Mesenchymal stem cell (in vitro differentiated cells and primary cell): ENCODE data around the gene BDKRB1.

ENCODE experiments used
- DNase-seq: peaks from one replicate; pipeline ENCODE4 v3.0.0-alpha.2; 2013
- H2AFZ ChIP-seq: one replicate; pipeline ENCODE4 v1.6.1; 2013; ENCODE audit warnings: low read depth, mild to moderate bottlenecking, control low read depth, inconsistent platforms, low read length, moderate library complexity
- H2AK5ac ChIP-seq: 2 replicates; pipeline ENCODE4 v1.6.1; 2013; ENCODE audit warnings: low read length, moderate library complexity, mild to moderate bottlenecking, inconsistent platforms; ENCODE audit not compliant: severe bottlenecking
- H2BK120ac ChIP-seq: one replicate; pipeline ENCODE4 v1.6.1; 2013; ENCODE audit warnings: low read depth, mild to moderate bottlenecking, inconsistent platforms, low read length, moderate library complexity
- H2BK12ac ChIP-seq, 2 experiments: one replicate each; pipeline ENCODE4 v1.6.1; 2013; ENCODE audit warnings: inconsistent platforms in 2 of 2, low read length in 2 of 2, mild to moderate bottlenecking in 2 of 2, moderate library complexity in 2 of 2, control low read depth in 1 of 2
- H2BK15ac ChIP-seq: one replicate; pipeline ENCODE4 v1.6.1; 2013; ENCODE audit warnings: mild to moderate bottlenecking, low read depth, inconsistent platforms; ENCODE audit not compliant: poor library complexity, severe bottlenecking
- H2BK5ac ChIP-seq: 2 replicates; pipeline ENCODE4 v1.6.1; 2013; ENCODE audit warnings: low read depth, mild to moderate bottlenecking, low read length, control low read depth, inconsistent platforms; ENCODE audit not compliant: poor library complexity, severe bottlenecking
- H3K14ac ChIP-seq, 2 experiments: one replicate each; pipeline ENCODE4 v1.6.1; 2013; ENCODE audit warnings: inconsistent platforms in 2 of 2, low read length in 2 of 2, control low read depth in 1 of 2, mild to moderate bottlenecking in 1 of 2, moderate library complexity in 1 of 2
- H3K18ac ChIP-seq, 2 experiments: one replicate each; pipeline ENCODE4 v1.6.1; 2013; ENCODE audit warnings: inconsistent platforms in 2 of 2, low read length in 2 of 2, control low read depth in 1 of 2, low read depth in 1 of 2, mild to moderate bottlenecking in 1 of 2
- H3K23ac ChIP-seq, 2 experiments: one replicate each; pipeline ENCODE4 v1.6.1; 2013; ENCODE audit warnings: inconsistent platforms in 2 of 2, low read length in 2 of 2, mild to moderate bottlenecking in 2 of 2, moderate library complexity in 2 of 2, control low read depth in 1 of 2
- H3K27ac ChIP-seq: 2 replicates; pipeline ENCODE4 v1.5.1; 2013; ENCODE audit warnings: mild to moderate bottlenecking, moderate library complexity, low read length, control low read depth, inconsistent platforms; ENCODE audit not compliant: poor library complexity, severe bottlenecking
- H3K27me3 ChIP-seq, 2 experiments: 2 replicates each; pipeline versions ENCODE4 v1.6.1 to v1.7.0; 2013; ENCODE audit warnings: low read length in 2 of 2, mild to moderate bottlenecking in 2 of 2, moderate library complexity in 2 of 2, control low read depth in 1 of 2, inconsistent platforms in 1 of 2; ENCODE audit not compliant: control insufficient read depth in 1 of 2, insufficient read depth in 1 of 2
- H3K36me3 ChIP-seq, 2 experiments: 2 replicates each; pipeline versions ENCODE4 v1.6.1 to v1.7.0; 2013; ENCODE audit warnings: low read length in 2 of 2, control low read depth in 1 of 2, inconsistent platforms in 1 of 2, low read depth in 1 of 2, mild to moderate bottlenecking in 1 of 2; ENCODE audit not compliant: insufficient read depth in 2 of 2, control insufficient read depth in 1 of 2
- H3K4ac ChIP-seq, 2 experiments: one replicate each; pipeline ENCODE4 v1.6.1; 2013; ENCODE audit warnings: inconsistent platforms in 2 of 2, low read length in 2 of 2, mild to moderate bottlenecking in 2 of 2, moderate library complexity in 2 of 2, control low read depth in 1 of 2, low read depth in 1 of 2
- H3K4me1 ChIP-seq: 2 replicates; pipeline ENCODE4 v1.6.1; 2013; ENCODE audit warnings: low read depth, low read length, control low read depth; ENCODE audit not compliant: control insufficient read depth, insufficient read depth
- H3K4me2 ChIP-seq: 2 replicates; pipeline ENCODE4 v1.6.1; 2013; ENCODE audit warnings: low read length, mild to moderate bottlenecking, inconsistent platforms; ENCODE audit not compliant: poor library complexity, severe bottlenecking
- H3K4me3 ChIP-seq, 2 experiments: 2 replicates each; pipeline versions ENCODE4 v1.5.1 to v1.7.0; 2013; ENCODE audit warnings: low read length in 2 of 2, mild to moderate bottlenecking in 2 of 2, control low read depth in 1 of 2, low read depth in 1 of 2; ENCODE audit not compliant: insufficient read depth in 1 of 2
- H3K79me1 ChIP-seq: replicated peaks from 2 replicates; pipeline ENCODE4 v1.6.1; 2013; ENCODE audit warnings: mild to moderate bottlenecking, control low read depth, low read length, inconsistent platforms; ENCODE audit not compliant: poor library complexity, severe bottlenecking
- H3K9ac ChIP-seq: 2 replicates; pipeline ENCODE4 v1.7.0; 2013; ENCODE audit warnings: mild to moderate bottlenecking, low read length, moderate library complexity
- H3K9me3 ChIP-seq: 2 replicates; pipeline ENCODE4 v1.7.0; 2013; ENCODE audit warnings: mild to moderate bottlenecking, low read length; ENCODE audit not compliant: control insufficient read depth
- H4K8ac ChIP-seq: one replicate; pipeline ENCODE4 v1.6.1; 2013; ENCODE audit warnings: inconsistent platforms, mild to moderate bottlenecking, low read length, moderate library complexity
- H4K91ac ChIP-seq: one replicate; pipeline ENCODE4 v1.6.1; 2013; ENCODE audit warnings: mild to moderate bottlenecking, low read length, inconsistent platforms
- WGBS: methylation state at CpG from one replicate; pipeline ENCODE4 v1.1.7; 2013; ENCODE audit warnings: mixed read lengths; 5-methylcytosine and 5-hydroxymethylcytosine counted together

BDKRB1 gene

DNA sequence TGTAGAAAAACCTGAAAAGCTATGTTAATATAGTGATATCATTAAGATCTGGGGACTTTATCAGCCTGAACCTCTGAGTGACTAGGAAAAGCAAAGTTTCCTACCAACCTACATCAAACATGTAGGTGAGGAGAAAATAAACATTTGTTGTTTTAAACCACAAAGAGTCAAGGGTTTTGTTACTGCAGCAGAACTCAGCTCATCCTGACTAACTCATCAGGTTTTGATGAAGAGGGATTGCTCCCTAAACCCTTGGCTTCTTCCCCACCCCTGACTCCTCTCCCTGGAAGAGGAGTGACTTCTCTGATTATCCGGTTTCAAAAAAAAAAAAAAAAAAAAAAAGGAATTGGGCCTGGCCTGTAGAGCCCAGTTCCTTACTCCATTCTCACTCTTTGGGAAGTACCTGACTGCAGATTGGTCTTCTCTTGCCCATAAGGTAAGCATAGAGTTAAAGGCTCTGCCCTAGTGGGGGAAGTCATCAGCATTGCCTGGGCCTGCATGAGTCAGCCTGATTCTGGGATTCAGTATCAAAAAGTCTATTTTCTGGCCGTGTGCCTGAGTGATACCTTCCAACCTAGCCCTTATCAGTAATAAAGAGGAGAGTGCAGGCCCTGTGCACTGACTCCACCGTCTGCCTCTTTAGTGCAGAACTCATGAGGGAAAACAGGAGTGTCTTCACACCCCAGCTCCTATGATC, 16.9 kb downstream of the BDKRB1 start:
- Histone ChIP-seq H3K9ac (no peak overlapping the region), H3K79me1 (no peaks in the 10 kb centered on the region), H3K14ac (no peak overlapping the region), H3K27me3 (no peaks in the 10 kb centered on the region), H3K4ac (peak overlapping the region in 1 of 2 experiments; percentile 53), H3K27ac (no peak overlapping the region), H2BK15ac (no peak overlapping the region), H3K4me2 (no peak overlapping the region), H4K91ac (no peak overlapping the region), H3K23ac (no peak overlapping the region), H3K18ac (no peak overlapping the region), H2BK12ac (peak overlapping the region in 1 of 2 experiments; percentile 25), H2AFZ (no peak overlapping the region), H2AK5ac (peak overlapping the region; percentile 15), H2BK5ac (no peak overlapping the region), H3K4me1 (peaks cover 26% of the 10 kb centered on the region), H4K8ac (no peak overlapping the region), H3K36me3 (no peaks in the 10 kb centered on the region), H2BK120ac (no peak overlapping the region), H3K9me3 (peaks cover 16% of the 10 kb centered on the region), H3K4me3 (peak overlapping the region in 1 of 2 experiments; percentile 25)
- 28% methylated on average over 2 of the region's 3 CpGs for WGBS
- no peak for DNase-seq

DNA sequence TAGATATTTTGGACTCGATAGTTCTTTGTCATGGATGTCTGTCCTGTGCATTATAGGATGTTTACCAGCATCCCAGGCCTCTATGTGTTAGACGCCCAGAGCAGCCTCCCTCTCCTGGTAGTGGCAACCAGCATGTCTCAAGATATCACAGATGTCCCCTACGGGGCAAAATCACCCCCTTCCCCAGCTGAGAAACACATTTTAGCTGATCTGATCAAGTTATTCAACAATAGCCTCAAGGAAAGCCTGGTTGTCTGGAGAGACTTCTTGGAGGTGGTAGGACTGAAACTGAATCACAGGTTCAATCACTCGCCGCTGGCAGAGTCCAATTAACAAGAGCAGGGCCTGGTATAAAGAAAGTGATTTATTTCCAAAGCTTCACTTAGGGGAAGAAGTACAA, 17.6 kb downstream of the BDKRB1 start:
- Histone ChIP-seq H3K18ac (peak overlapping the region; percentile 3 to 29), H3K9ac (no peak overlapping the region), H4K91ac (no peak overlapping the region), H2AFZ (no peak overlapping the region), H2BK120ac (peak overlapping the region; percentile 39), H3K23ac (no peak overlapping the region), H3K9me3 (peaks cover 22% of the 10 kb centered on the region), H3K4me1 (peaks cover 22% of the 10 kb centered on the region), H3K27me3 (no peaks in the 10 kb centered on the region), H3K4ac (peak overlapping the region; percentile 9 to 29), H3K14ac (no peak overlapping the region), H3K4me2 (no peak overlapping the region), H2BK15ac (peak overlapping the region; percentile 15), H3K36me3 (peaks cover 3% of the 10 kb centered on the region in 2 experiments), H2BK12ac (peak overlapping the region; percentile 75 to 93), H2AK5ac (peak overlapping the region; percentile 66), H2BK5ac (no peak overlapping the region), H3K27ac (no peak overlapping the region), H3K79me1 (no peaks in the 10 kb centered on the region), H3K4me3 (no peak overlapping the region), H4K8ac (peak overlapping the region; percentile 52)
- 94% methylated on average over 4 of the region's 5 CpGs for WGBS
- no peak for DNase-seq

DNA sequence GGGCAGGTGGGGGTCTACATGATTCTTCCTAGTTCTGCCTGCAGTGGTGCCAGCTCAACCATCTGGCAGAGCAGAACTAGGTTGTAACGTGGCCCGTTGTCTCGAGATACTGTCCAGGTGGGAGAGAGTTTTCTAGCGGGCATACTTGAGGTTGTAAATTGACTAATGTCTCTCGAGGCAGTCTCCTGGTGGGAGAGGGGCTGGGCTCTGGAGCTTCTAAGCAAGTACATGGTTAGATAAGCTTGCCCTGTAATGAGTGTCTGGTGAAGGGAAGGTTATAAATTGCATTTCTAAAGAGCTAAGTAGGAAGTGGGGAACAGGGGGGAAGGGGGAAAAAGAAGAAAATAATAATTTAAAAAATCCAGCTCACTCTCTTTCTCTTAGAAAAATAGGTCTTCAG, 18.1 kb downstream of the BDKRB1 start:
- Histone ChIP-seq H3K9me3 (peaks cover 22% of the 10 kb centered on the region), H3K79me1 (no peaks in the 10 kb centered on the region), H3K18ac (peak overlapping the region; percentile 3 to 29), H2BK5ac (no peak overlapping the region), H3K4me1 (peaks cover 17% of the 10 kb centered on the region), H3K4me2 (no peak overlapping the region), H3K23ac (no peak overlapping the region), H3K36me3 (peaks cover 3 to 5% of the 10 kb centered on the region in 2 experiments), H2BK15ac (peak overlapping the region; percentile 15), H2AK5ac (peak overlapping the region; percentile 66), H3K14ac (no peak overlapping the region), H4K91ac (peak overlapping the region; percentile 64), H3K27ac (no peak overlapping the region), H3K4me3 (no peak overlapping the region), H3K27me3 (no peaks in the 10 kb centered on the region), H3K9ac (peak overlapping the region; percentile 71), H2BK12ac (peak overlapping the region; percentile 75 to 93), H3K4ac (peak overlapping the region; percentile 9 to 29), H2AFZ (no peak overlapping the region), H2BK120ac (peak overlapping the region; percentile 39), H4K8ac (peak overlapping the region; percentile 52)
- WGBS = 52% methylated on average over 5 of the region's 5 CpGs
- DNase-seq = peak; percentile 47

DNA sequence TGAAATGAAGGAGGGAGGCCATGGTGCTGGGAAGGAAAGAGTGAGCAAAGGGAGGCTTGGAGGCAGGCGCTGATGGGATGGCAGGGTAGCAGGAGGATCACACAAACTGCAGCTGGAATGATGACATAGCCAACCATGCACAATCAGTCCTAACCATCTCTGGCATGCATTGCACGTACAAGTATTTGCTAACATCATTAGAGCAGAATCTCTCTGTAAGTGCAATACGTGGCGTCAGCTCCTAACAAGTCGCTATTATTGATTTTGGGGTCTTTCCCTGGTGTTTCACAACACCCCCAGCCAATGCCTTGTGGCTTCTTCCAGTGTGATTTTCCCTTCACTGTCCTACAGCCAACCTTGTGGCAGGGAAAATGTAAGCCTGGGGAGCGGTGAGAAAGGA, 18.5 kb downstream of the BDKRB1 start:
- H3K18ac ChIP-seq = peak overlapping the region in 1 of 2 experiments; percentile 30
- H3K4me1 ChIP-seq = peaks cover 17% of the 10 kb centered on the region
- H2BK12ac ChIP-seq = peak overlapping the region; percentile 29 to 33
- no peaks in the 10 kb centered on the region for H3K27me3 ChIP-seq
- no peaks in the 10 kb centered on the region for H3K79me1 ChIP-seq
- H3K23ac ChIP-seq = no peak overlapping the region
- no peak overlapping the region for H3K27ac ChIP-seq
- peaks cover 22% of the 10 kb centered on the region for H3K9me3 ChIP-seq
- H3K36me3 ChIP-seq = peaks cover 3 to 5% of the 10 kb centered on the region in 2 experiments
- H2AFZ ChIP-seq = no peak overlapping the region
- DNase-seq = peak; percentile 93
- no peak overlapping the region for H4K8ac ChIP-seq
- WGBS = 65% methylated on average over 6 of the region's 6 CpGs
- peak overlapping the region; percentile 57 for H2AK5ac ChIP-seq
- H3K4me3 ChIP-seq = no peak overlapping the region
- no peak overlapping the region for H3K14ac ChIP-seq
- H3K9ac ChIP-seq = peak overlapping the region; percentile 71
- H2BK5ac ChIP-seq = no peak overlapping the region
- no peak overlapping the region for H3K4ac ChIP-seq
- H4K91ac ChIP-seq = no peak overlapping the region
- peak overlapping the region; percentile 21 for H2BK120ac ChIP-seq
- no peak overlapping the region for H3K4me2 ChIP-seq
- H2BK15ac ChIP-seq = no peak overlapping the region
